Hepatic stellate cell (primary cell): ENCODE measurements around the gene CDT1.

ENCODE experiments used
- DNase-seq: peaks from one replicate; pipeline ENCODE4 v3.0.0; 2011; ENCODE audit warnings: low spot score

Gene CDT1

DNA sequence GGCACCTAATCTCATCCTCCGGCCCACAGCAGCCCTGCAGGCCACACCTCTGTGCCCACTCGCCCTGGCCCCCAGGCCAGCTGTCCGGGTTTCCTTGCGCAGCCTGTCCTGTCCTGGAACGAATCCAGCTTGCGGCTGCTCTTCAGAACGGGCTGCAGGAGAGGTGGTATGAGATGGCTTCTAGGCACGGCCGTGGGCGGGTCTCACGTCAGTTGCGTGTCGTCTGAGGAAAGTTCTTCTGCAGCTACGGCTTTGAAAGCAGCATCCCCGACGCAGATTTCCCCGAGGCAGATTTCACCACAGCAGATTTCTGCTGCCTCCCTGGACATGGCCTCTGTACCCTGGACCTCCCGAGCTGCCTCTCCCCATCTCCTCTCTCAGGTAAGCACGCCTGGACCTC, 35.0 kb downstream of the CDT1 start:
- DNase-seq: no peak

DNA sequence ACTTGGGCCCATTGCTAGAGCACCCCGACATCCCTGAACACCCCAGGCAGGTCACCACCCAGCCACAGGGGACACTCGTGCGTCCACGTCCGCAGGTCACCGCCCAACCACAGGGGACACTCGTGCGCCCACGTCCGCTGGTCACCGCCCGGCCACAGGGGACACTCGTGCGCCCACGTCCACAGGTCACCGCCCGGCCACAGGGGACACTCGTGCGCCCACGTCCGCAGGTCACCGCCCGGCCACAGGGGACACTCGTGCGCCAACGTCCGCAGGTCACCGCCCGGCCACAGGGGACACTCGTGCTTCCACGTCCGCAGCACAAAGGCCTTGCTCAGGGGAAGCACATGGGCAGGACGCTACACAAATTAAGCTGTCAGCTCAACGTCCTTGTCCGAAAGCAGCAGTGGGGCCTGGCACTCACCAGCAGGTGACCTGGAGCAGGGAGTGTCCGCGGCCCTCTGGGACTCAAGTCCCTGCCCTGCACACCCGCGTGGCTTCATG, 35.5 kb downstream of the CDT1 start:
- no peak for DNase-seq

DNA sequence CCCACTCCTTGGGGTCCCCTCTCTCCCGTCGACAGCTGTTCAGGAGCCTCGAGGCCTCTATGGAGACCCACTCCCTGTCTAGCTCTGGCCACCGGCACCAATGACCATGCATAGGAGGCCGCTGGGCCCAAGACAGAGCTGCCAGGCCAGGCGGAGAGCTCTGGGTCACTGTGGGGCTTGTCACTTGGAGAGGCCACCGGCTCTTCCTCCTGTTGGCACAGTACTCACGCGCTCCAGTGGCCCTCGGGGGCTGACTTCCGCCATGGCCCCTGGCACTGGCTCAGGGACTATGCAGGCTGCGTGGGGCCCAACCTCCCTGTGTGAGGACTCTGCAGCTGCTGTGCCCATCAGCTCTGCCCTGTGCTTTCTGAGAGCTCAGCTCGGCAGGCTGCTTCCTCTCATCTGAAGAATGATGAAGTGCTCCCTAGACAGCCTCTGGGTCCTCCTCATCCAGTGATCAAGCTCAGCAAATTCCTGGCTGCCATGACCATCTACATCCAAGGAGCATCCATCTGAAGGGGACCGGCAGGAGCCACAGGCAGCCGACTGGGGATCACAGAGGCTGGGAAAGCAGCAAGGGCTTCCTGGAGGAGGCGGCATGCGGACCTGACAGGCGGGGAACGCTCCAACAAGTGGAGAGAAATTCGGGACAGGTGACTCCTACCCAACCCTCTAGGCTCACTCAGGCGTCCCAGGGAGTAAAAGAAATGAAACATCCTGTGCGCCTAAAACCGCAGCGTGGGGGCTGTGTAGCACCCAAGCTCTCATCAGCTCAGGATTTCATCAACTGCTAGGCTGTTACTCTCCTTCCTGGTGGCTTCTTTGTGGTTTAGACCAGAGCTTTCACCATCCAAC, 36.4 kb downstream of the CDT1 start:
- no peak for DNase-seq

DNA sequence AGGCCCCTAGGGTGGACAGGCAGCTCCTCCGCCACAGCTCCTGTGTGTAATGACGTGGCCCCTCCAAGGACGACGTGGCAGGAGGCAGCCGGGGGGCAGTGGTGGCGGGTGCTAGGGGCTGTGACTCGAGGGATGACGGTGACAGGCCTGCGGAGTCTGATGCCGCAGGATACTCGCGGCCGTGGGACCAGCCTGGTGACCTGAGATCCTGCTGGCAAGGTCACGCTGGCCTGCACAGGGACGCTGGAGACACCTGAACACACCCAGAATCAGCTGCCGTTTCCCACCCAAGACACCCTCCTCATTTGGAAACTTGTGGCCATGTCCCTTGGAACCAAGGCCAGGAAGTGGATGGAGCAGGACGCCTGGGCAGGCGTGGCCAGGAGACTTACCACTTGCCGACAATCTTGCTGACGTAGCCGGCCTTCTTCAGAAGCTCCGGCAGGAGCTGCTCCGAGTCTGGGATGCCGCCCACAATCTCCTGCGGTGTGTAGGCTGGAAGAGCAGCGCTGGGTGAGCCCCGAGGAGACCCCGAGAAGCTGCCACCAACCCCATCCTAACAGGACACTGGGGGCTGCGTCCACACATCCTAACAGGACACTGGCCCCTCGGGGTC, 37.1 kb downstream of the CDT1 start:
- no peak for DNase-seq

DNA sequence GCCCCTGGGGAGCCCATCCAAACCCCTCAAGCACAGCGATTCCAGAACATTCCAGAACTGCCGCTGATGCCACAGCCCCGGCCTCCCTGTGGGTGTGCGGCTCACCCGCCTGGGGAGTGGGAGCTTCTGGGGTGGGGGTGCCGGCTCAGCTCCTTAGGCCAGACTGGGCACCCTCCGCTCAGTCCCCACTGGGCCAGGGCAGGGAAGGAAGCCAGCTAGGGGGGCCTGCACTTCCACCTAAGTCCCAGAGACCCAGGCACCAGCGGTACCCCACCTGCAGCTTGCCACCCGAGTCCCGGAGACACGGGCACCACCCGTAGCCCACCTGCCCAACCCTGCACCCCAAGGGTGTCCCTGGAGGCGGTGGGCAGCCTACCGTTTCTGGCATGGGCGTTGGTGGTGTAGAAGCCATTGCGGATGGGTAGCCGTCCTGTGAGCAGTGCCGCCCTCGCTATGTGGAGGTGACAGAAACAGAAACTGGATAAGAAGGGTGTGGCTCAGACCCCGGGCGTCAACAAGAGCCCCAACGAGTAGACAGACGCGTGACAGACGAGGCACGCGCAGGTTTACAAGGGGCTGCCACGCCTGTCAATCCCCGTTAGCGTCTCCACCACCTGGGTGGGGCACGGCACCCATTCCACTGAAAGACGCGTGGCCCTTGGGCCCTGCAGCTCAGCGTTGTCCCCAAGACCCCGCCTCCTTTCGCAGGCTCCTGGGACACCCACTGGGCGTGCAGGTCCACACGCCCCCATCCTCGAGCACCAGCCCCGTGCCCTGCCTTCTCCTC, 38.1 kb downstream of the CDT1 start:
- DNase-seq: no peak

DNA sequence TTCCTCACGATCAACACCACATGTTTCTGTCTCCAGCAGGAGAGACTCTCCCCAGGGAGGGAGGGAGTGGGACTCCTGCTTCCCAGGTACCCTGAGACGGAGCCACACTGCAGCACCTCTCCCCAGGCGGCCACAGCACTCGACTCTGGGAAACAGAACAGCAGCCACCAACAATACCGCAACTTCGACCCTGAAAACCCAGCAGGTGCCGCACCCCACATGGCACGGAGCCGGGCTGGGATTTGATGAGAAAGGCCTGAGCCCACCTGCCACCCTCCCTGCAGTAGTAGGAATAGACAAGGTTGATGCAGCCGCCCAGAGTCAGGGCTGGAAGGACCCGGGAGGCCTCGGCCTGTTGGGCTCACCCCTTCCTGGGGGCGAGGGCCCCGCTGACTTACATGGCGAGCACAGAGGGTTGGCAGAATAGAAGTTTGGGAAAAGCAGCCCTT, 38.7 kb downstream of the CDT1 start:
- DNase-seq: no peak

DNA sequence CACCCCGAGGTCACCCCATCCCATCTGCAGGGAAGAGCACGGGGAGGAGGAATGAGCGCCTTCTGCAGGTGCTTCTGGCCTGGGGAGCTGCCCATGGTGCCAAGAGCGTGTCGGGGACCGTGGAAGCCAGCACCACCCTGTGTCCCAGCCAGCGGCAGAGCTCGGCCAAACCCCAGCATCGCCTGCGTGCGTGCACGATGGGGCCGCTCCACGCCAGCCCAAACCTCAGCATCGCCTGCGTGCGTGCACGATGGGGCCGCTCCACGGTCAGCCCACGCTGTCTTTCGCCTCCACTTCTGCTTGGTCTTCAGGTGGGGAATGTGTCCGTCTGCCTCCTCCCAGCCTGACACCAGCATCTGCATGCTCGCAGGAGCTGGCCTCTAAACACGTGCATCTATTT, 39.2 kb downstream of the CDT1 start:
- no peak for DNase-seq

DNA sequence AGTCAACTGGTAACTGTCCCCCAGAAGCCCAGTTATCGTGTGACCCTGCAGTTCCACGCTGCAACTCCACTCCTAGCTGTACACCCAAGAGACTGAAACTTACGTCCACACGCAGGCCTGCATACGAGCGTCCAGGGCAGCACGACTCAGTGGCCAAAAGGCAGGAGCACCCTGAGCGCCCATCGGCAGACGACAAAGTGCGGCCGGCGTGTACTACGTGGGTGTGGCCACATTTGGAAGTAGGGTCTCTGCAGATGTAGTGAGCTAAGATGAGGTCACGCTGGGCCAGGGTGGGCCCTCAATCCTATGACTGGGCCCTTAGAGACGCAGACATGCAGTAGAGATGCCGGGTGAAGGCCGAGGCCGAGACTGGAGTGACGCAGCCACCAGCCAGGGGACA, 39.7 kb downstream of the CDT1 start:
- no peak for DNase-seq

DNA sequence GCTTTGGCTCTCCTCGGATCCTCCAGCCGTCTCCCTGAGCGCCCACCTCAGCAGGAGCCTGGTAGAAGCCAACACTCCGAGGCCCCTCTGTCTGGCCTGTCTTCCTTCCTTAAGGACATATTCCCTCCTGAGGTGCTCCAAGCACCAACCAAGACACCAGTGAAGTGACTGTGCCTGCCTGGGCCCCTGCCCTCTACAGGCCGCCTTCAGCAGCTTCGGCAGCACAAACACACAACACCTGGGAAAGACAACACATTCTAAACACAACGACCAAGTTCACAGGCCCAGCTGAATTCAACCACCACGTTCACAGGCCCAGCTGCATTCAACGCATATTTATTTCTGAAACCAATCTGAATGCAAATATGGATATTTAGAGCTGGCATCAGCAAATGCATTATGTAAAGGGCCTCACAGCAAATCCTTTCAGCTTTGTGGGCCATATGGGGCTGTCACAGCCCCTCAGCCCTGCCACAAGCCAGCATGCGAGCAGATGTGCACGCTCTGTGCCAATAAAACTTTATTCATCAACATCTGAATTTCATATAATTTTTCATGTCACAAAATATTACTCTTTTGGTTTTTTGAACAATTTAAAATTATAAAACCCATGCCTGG, 40.9 kb downstream of the CDT1 start:
- no peak for DNase-seq

DNA sequence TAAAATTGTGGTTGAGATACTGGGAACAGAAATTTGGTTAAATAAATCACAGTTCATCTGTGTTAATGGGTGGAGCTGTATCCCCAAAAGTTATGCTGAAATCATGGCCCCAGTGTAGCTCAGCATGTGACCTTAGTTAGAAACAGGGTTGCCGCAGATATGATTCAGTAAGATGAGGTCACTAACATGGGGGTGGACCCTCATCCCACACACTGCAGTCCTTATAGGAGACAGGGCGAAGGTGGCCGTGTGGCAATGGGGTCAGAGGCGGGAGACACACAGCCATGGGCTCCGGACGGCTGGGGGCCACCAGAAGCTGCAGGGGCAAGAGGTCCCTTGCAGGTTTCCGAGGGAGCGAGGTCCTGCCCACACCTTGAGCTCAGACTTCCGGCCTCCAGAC, 42.5 kb downstream of the CDT1 start:
- DNase-seq: no peak

DNA sequence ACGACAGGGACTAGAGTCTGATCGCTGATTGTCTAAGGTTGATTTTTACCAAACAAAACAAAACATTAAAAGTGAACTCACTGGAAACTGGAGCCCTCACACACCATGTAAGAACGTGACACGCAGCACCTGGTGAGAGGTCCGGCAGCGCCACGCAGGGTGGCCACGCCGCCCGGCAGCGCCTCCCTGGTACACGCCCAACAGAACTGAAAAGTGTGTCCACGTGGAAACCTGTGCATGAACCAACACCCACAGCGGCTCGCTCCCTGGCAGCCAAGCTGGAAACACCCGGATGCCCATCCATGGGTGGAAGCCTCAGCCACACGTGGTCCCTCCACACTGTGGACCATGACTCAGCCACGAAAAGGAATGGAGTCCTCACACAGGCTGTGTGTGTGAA, 44.1 kb downstream of the CDT1 start:
- DNase-seq: no peak

DNA sequence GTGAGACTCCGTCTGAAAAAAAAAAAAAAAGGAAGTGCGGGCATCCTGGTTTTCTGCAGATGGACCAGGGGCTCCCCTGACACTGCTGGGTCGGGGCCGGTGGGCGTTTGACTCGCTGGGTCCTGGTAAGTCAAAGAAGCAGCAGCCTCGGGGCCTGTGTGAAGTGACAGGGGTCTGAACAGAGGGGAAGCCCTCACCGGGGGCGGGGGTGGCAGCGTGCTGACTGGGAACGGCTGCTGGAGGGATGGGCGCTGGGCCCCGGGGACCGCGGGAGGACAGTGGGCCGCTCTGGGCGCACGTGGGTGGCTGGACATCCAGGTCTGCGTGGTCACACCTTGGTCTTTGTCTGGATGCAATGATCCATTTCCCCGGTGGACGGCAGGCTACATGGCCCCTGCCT, 45.0 kb downstream of the CDT1 start:
- no peak for DNase-seq

DNA sequence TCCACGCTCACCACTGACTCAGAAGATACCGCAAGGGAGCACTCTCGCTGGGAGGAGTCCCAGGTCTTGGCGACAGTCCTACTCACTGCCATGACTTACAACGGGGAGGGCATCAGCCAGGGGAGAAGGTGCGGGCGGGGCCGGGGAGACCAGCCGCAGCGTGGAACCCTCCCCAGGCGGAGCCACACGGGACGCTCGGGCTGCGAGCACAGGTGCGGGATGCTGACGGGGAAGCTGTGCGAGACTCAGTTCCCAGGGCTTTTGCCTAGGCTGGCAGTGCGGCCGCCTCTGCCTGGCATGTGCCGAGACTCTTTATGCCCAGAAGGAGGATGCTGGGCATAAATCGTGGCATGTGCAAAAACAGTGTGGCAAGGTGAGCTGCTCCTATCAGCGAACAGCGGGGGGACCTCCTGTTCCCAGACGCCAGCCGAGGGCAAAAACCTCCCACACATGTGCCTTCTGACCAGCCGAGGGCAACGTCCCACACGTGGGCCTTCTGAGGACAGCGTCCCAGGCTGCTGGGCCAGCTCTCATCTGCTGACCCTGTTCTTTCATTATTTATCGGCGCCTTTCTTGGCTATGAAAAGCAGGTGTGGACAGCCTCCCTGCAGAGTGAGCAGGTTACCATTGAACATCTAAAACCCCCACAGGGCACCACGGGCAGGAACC, 47.1 kb downstream of the CDT1 start:
- no peak for DNase-seq

DNA sequence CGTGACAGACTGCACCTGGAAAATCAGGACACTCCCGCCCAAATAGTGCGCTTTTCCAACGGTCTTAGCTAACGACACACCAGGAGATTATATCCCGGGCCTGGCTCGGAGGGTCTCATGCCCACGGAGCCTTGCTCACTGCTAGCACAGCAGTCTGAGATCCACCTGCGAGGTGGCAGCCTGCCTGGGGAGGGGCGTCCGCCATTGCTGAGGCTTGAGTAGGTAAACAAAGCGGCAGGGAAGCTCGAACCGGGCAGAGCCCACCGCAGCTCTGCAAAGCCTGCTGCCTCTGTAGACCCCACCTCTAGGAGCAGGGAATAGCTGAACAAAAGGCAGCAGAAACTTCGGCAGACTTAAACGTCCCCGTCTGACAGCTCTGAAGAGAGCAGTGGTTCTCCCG, 48.0 kb downstream of the CDT1 start:
- no peak for DNase-seq

DNA sequence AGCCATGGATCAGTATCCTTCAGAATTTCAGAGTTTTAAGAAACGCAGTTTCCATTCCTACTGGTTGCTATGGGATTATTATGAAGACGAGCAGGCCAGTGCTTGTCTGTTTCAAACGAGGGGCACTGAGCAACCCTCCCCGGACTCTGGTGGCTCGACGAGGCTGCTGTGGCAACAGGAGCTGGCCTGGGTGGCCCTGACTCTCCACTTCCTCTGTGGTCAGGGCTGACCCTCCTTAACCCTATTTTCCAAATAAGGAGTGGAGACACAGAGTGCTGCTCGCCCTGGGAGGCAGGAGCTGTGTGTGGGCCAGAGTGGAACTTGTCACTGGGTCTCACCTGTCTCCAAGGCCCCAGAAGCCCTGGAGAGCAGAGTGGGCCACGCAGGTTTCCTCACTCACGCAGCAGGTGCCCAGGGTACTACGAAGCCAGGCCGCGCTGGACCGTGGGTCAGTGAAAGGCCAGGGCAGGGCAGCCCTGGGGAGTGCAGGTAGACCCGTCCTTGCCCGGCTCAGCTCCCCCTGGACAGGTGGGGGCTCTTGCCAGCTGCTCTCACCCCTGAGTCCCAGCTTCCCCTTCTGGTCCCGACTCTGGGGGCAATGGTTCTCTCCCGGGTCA, 49.8 kb downstream of the CDT1 start:
- DNase-seq: peak; percentile 45

DNA sequence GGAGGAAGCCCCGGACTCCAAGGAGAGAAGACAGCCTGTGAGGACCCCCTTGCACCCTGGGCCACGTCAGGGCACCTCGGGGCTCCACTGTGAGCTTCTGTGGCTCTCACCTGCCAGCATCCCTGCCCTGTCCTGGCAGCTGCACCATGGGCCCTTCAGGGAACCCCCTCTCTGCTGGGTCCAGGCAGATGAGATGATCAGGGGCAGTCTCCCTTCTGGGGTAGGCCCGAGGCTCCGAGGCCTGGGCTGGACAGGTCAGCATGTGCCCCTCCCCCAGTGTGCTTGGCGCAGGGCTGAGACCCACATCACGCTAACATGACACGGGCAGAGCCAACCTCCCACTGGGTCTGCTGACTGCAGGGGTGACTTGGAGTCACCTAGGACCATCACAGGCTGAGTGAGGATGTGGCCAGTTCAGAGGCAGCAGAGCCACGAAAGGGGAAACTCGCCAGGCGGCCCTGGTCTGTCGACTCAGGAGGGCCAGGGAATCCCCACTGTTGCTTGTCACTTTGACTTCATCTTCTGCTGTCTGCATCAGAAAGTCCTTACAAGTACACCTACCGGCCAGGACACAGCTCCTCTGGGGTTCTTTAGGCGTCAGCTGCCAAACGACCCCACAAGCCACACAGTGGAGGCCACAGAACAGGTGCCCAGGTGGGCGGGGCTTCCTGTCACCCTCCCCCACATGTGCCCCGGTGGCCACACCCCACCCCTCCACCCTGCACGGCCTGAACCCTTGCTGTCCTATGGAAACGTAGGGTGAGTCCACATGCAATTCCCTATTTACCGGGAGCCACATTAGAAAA, 50.9 kb downstream of the CDT1 start:
- DNase-seq: no peak

DNA sequence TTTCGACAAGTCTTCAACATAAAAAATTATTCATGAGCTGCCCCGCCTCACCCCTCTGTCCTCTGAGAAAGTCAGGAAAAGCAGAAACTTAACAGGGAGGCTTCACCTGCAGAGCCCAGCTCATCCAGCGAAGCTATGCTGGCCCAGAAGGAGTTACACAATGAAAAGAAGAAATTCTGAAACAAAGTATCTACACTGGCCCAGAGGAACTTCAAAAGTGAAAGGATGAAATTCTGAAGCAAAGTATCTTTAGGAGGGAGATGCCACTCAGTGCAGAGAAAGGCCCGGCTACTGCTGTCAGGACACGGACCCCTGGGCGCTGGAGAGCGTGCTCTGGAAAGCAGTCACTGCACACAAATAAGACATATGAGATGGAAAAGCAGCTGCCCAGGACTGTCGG, 51.6 kb downstream of the CDT1 start:
- no peak for DNase-seq

DNA sequence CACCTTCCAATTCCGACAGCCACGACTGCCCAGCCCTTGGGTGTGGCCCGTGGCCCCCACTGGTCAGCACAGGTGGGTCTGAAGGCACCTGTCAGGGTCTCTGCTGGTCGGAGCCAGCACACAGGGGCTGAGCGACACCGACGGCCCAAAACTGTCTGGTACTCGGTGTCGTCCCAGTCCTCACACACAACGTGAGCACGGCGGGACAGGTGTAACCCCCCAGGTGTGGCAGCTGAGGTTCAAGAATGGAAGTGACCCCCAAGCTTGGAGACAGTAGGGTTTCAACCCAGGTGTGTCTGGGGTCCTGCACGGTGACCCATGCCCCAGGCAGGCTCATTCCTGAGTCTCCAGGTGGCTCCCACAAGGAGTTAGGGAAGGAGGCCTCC, 52.1 kb downstream of the CDT1 start:
- DNase-seq: no peak

DNA sequence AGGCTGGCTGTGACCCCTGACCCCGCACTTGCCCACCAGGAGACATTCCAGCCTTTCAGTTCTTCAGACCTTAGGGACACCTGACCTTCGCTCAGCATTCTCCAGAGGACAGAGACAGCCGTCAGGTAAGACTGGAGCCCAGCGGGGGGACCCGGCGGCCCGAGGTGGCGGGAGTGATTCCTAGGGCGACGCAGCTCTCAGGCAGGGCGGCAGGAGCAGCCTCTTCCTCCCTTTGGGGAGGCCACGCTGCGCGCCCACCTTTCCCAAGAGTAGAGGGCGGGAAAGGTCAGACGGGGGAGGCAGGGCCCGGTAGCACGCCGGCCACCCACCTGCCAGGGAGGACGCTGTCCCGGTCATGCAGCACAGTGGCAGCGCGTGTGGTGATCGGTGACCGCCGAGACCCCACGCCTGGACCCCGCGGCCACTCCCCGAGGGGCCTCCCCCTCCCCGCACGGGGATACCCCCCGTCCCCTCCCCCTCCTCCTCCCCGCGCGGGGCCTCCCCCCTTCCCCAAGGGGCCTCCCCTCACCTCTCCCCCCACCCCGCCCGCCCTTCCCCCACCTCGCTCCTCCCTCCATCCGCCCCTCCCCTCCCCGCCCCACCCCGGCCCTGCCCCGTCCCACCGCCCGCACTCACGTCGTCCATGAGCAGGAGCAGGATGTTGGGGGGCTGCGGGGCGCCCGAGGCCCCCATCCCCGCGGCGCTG, 52.7 kb downstream of the CDT1 start:
- no peak for DNase-seq
